T-cell (primary cell): ENCODE data around the gene MSL3. TPM values are rescaled to one million over a fixed set of nuclear protein-coding genes. Genes with fewer than 3 reads are reported as not detected.

ENCODE experiments used
- ATAC-seq, 4 experiments: fragments of 200-7000 bp in 3 of 4; fragments of 150-1000 bp in 1 of 4; cut with Tn5 transposase; replicated peaks in 1 of 4; 1 replicate in 3 of 4; 2 replicates in 1 of 4; pipeline ENCODE4 v1.10.0; 2021; ENCODE audit warnings: moderate library complexity in 3 of 4, mild to moderate bottlenecking in 2 of 4, moderate number of reproducible peaks in 1 of 4
- CTCF ChIA-PET, 2 donors: fragments of 300-600 bp; sonication (Branson Sonifier 250); formaldehyde crosslinking; loops; one replicate each; lab custom pipeline; 2022; ENCODE audit warnings: antibody characterized with exemption in 2 of 2; lab: Charles Lee
- POLR2A ChIA-PET, 2 donors: fragments of 300-600 bp; sonication (Branson Sonifier 250); formaldehyde crosslinking; loops; one replicate each; lab custom pipeline; 2022; ENCODE audit warnings: antibody characterized with exemption in 2 of 2; lab: Charles Lee
- DNase-seq, 35 experiments: peaks; one replicate each; pipeline versions ENCODE4 v3.0.0 to v3.0.0-alpha.2; 2013 to 2023
- H3K27ac ChIP-seq: one replicate; pipeline ENCODE4 v1.5.1; 2013; ENCODE audit warnings: low read length
- H3K27me3 ChIP-seq, 2 experiments: replicated peaks in 1 of 2; 1 replicate in 1 of 2; 2 replicates in 1 of 2; pipeline versions ENCODE4 v1.6.1 to v1.7.0; 2013; ENCODE audit warnings: low read length in 1 of 2, mixed read lengths in 1 of 2; ENCODE audit not compliant: control insufficient read depth in 2 of 2, insufficient read depth in 2 of 2; ENCODE audit errors: extremely low read depth in 1 of 2
- H3K36me3 ChIP-seq, 2 donors: 1 replicate in 1 of 2; 2 replicates in 1 of 2; pipeline versions ENCODE4 v1.6.1 to v1.7.0; 2013; ENCODE audit warnings: low read length in 1 of 2; ENCODE audit not compliant: control insufficient read depth in 2 of 2, insufficient read depth in 1 of 2; ENCODE audit errors: extremely low read depth in 1 of 2
- H3K4me1 ChIP-seq, 2 experiments: 1 replicate in 1 of 2; 2 replicates in 1 of 2; pipeline versions ENCODE4 v1.6.1 to v1.7.0; 2013; ENCODE audit warnings: low read length in 2 of 2, mixed read lengths in 1 of 2; ENCODE audit not compliant: insufficient read depth in 2 of 2, control insufficient read depth in 1 of 2; ENCODE audit errors: extremely low read depth in 1 of 2
- H3K4me3 ChIP-seq, 2 donors: 1 replicate in 1 of 2; 2 replicates in 1 of 2; pipeline versions ENCODE4 v1.5.1 to v1.7.0; 2013; ENCODE audit warnings: mild to moderate bottlenecking in 2 of 2, low read length in 1 of 2, moderate library complexity in 1 of 2; ENCODE audit not compliant: control insufficient read depth in 1 of 2; ENCODE audit errors: extremely low read depth in 1 of 2
- H3K9me3 ChIP-seq: 2 replicates; pipeline ENCODE4 v1.7.0; 2013
- H3K27ac Mint-ChIP-seq, 2 donors: one replicate each; pipeline ENCODE4 v1.8.0; 2020 to 2021; ENCODE audit warnings: mild to moderate bottlenecking in 2 of 2, mixed read lengths in 2 of 2
- H3K27me3 Mint-ChIP-seq, 2 donors: one replicate each; pipeline ENCODE4 v1.8.0; 2021 to 2022; ENCODE audit warnings: mixed read lengths in 2 of 2
- H3K36me3 Mint-ChIP-seq: one replicate; pipeline ENCODE4 v1.8.0; 2021; ENCODE audit warnings: mixed read lengths
- H3K4me1 Mint-ChIP-seq, 3 donors: one replicate each; pipeline ENCODE4 v1.8.0; 2020 to 2022; ENCODE audit warnings: mixed read lengths in 3 of 3, mild to moderate bottlenecking in 1 of 3
- H3K4me3 Mint-ChIP-seq, 3 donors: one replicate each; pipeline ENCODE4 v1.8.0; 2020 to 2022; ENCODE audit warnings: mild to moderate bottlenecking in 3 of 3, mixed read lengths in 3 of 3, moderate library complexity in 3 of 3
- H3K9me3 Mint-ChIP-seq, 3 donors: one replicate each; pipeline ENCODE4 v1.8.0; 2020 to 2022; ENCODE audit warnings: mixed read lengths in 3 of 3
- WGBS: methylation state at CpG from one replicate; pipeline ENCODE4 v1.1.5; 2013; ENCODE audit warnings: missing lambda C conversion rate; ENCODE audit not compliant: insufficient coverage; 5-methylcytosine and 5-hydroxymethylcytosine counted together
- total RNA-seq, 35 experiments: library from RNA in 6 of 35; stranded (reverse) in 6 of 35; fragments of 120-200 nt in 1 of 35; gene quantifications; one replicate each; pipeline versions ENCODE4 v1.2.1 to v1.2.4 and lab custom pipeline; 2013 to 2026

Gene MSL3
- total RNA-seq, 5 donors from 2014 or later (not counting 1 experiment from before 2014, with no cell fraction given): 109 to 140 (median 133) TPM

- Histone ChIP-seq H3K27ac (no peak overlapping the region), H3K27me3 (no peaks in the 10 kb centered on the region), H3K9me3 (no peaks in the 10 kb centered on the region), H3K4me3 (no peak overlapping the region), H3K4me1 (peaks cover 20 to 22% of the 10 kb centered on the region in 2 experiments), H3K36me3 (no peaks in the 10 kb centered on the region)
- CTCF ChIA-PET: interaction anchor here in 1 of 2 donors (1.5 kb wide), 1 partner anchor 17 kb away, joined by 3 read pairs; no protein-coding TSS in a partner anchor
- Mint-ChIP-seq H3K27me3 (no peaks in the 10 kb centered on the region), H3K4me1 (peaks cover 41 to 44% (median 42%) of the 10 kb centered on the region in 3 donors), H3K4me3 (no peak overlapping the region), H3K36me3 (no peaks in the 10 kb centered on the region), H3K27ac (no peak overlapping the region), H3K9me3 (no peaks in the 10 kb centered on the region)
- ATAC-seq (no peak), DNase-seq (no peak)
- POLR2A ChIA-PET: interaction anchor here in 1 of 2 donors (0.7 kb wide), 1 partner anchor 9 kb away, joined by 3 read pairs; no protein-coding TSS in a partner anchor
- WGBS: no CpG with 5 or more reads among the region's 1 CpG
Measured at GRCh38 chrX:11791537-11791936, 33.5 kb downstream of the MSL3 start.

- ATAC-seq (peak; percentile 75 to 93 (median 84)), DNase-seq (peak in 33 of 35 experiments; percentile 4 to 63 (median 30))
- Histone ChIP-seq H3K4me1 (peaks cover 17 to 20% of the 10 kb centered on the region in 2 experiments), H3K27ac (peak overlapping the region; percentile 53), H3K27me3 (no peaks in the 10 kb centered on the region), H3K4me3 (no peak overlapping the region), H3K36me3 (no peaks in the 10 kb centered on the region), H3K9me3 (no peaks in the 10 kb centered on the region)
- Mint-ChIP-seq H3K9me3 (no peaks in the 10 kb centered on the region), H3K27me3 (no peaks in the 10 kb centered on the region), H3K27ac (peak overlapping the region; percentile 44 to 74), H3K4me3 (peak overlapping the region in 1 of 3 donors; percentile 57), H3K4me1 (peaks cover 32 to 35% (median 34%) of the 10 kb centered on the region in 3 donors), H3K36me3 (no peaks in the 10 kb centered on the region)
- WGBS: 0% methylated on average over 3 of the region's 8 CpGs
- ChIA-PET CTCF (interaction anchor here (0.6 to 1.5 kb wide), 2 partner anchors 18 to 1602 kb away, joined by 3 read pairs; no protein-coding TSS in a partner anchor), POLR2A (interaction anchor here in 1 of 2 donors (0.5 to 0.7 kb wide), 2 partner anchors 8 to 83 kb away, joined by 3 to 4 read pairs; no protein-coding TSS in a partner anchor)
Measured at GRCh38 chrX:11792461-11793421, 34.7 kb downstream of the MSL3 start.

GRCh38 chrX:11793734-11794133 is 35.7 kb downstream of the MSL3 start:
- no peak overlapping the region for H3K4me3 ChIP-seq
- ChIA-PET CTCF (interaction anchor here in 1 of 2 donors (0.6 kb wide), 1 partner anchor 194 kb away, joined by 3 read pairs; no protein-coding TSS in a partner anchor), POLR2A (no interaction called here)
- Mint-ChIP-seq H3K4me1 (peaks cover 29 to 32% (median 30%) of the 10 kb centered on the region in 3 donors), H3K27me3 (no peaks in the 10 kb centered on the region), H3K27ac (peak overlapping the region in 1 of 2 donors; percentile 5), H3K9me3 (no peaks in the 10 kb centered on the region), H3K4me3 (no peak overlapping the region), H3K36me3 (no peaks in the 10 kb centered on the region)
- ATAC-seq (no peak), DNase-seq (no peak)
- H3K27ac ChIP-seq: no peak overlapping the region
- 100% methylated on average over 2 of the region's 6 CpGs for WGBS
- H3K4me1 ChIP-seq: peaks cover 16 to 19% of the 10 kb centered on the region in 2 experiments
- no peaks in the 10 kb centered on the region for H3K27me3 ChIP-seq
- no peaks in the 10 kb centered on the region for H3K9me3 ChIP-seq
- H3K36me3 ChIP-seq: no peaks in the 10 kb centered on the region

GRCh38 chrX:11813341-11813740 is 55.3 kb downstream of the MSL3 start:
- peaks cover 0 to 5% (median 0%) of the 10 kb centered on the region in 3 donors for H3K9me3 Mint-ChIP-seq
- no peak for ATAC-seq
- no peaks in the 10 kb centered on the region for H3K4me1 Mint-ChIP-seq
- ChIA-PET CTCF (interaction anchor here (0.6 to 1.0 kb wide), 2 partner anchors 27 to 42 kb away, joined by 3 read pairs; no protein-coding TSS in a partner anchor), POLR2A (no interaction called here)
- Histone ChIP-seq H3K27ac (no peak overlapping the region), H3K9me3 (no peaks in the 10 kb centered on the region), H3K27me3 (no peaks in the 10 kb centered on the region), H3K4me1 (no peaks in the 10 kb centered on the region), H3K4me3 (no peak overlapping the region), H3K36me3 (no peaks in the 10 kb centered on the region)
- H3K36me3 Mint-ChIP-seq: no peaks in the 10 kb centered on the region
- no peak for DNase-seq
- no peak overlapping the region for H3K27ac Mint-ChIP-seq
- peaks cover 0 to 10% of the 10 kb centered on the region in 2 donors for H3K27me3 Mint-ChIP-seq
- H3K4me3 Mint-ChIP-seq: no peak overlapping the region
- no CpG with 5 or more reads among the region's 2 CpGs for WGBS

Other genes starting within 250 kb of the MSL3 start
- under 1 TPM in 3 of 5 donors, not detected in 2; 0.09 to 0.13 (median 0.12) TPM for gene ARHGAP6, start 92.3 kb upstream of the MSL3 start, total RNA-seq